ENCODE measurements around the gene WNT7B. TPM values are rescaled to one million over a fixed set of nuclear protein-coding genes. Genes with fewer than 3 reads are reported as not detected.

The WNT7B gene
- total RNA-seq, 2 experiments from 2014 or later = not detected

- CTCF ChIA-PET = no interaction called here
Observed at GRCh38 chr22:45965563-45965962, 11.4 kb downstream of the WNT7B start.

GRCh38 chr22:45964926-45965527 is 11.9 kb downstream of the WNT7B start:
- CTCF ChIA-PET = no interaction called here
- POLR2A ChIA-PET = no interaction called here

More at GRCh38 chr22:45965563-45965962, 11.4 kb downstream of the WNT7B start:
- POLR2A ChIA-PET = no interaction called here

- POLR2A ChIA-PET = no interaction called here
- CTCF ChIA-PET = no interaction called here
Observed at GRCh38 chr22:45964372-45964771, 12.6 kb downstream of the WNT7B start.

DNA sequence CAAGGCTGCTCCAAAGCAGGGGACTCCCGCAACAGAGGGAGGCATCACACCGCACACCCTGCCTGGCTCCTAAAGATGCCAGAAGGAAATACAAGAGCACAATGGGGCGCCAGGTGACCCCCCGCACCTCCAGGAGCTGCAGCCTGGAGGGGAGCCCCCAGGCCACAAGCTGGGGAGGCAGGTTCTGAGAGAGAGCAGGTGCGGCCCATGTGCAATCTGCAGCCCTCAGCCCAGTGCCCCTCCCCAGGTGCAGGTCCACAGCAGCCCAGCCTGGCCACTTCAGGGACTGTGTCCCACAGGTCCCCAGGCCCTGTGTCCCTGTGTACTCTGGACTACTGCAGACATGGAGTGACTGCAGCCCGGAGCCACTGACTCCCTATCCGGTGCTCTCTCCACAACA is 13.1 kb downstream of the WNT7B start:
- CTCF ChIA-PET = no interaction called here
- POLR2A ChIA-PET = no interaction called here

GRCh38 chr22:45962756-45963324 is 14.1 kb downstream of the WNT7B start:
- POLR2A ChIA-PET = no interaction called here
- CTCF ChIA-PET = no interaction called here

- POLR2A ChIA-PET = no interaction called here
- CTCF ChIA-PET = no interaction called here
Observed at GRCh38 chr22:45962434-45962718, 14.6 kb downstream of the WNT7B start.

GRCh38 chr22:45961679-45962433 is 15.1 kb downstream of the WNT7B start:
- POLR2A ChIA-PET = no interaction called here
- CTCF ChIA-PET = no interaction called here

- ChIA-PET CTCF (no interaction called here), POLR2A (no interaction called here)
Observed at GRCh38 chr22:45960477-45961386, 16.2 kb downstream of the WNT7B start.

DNA sequence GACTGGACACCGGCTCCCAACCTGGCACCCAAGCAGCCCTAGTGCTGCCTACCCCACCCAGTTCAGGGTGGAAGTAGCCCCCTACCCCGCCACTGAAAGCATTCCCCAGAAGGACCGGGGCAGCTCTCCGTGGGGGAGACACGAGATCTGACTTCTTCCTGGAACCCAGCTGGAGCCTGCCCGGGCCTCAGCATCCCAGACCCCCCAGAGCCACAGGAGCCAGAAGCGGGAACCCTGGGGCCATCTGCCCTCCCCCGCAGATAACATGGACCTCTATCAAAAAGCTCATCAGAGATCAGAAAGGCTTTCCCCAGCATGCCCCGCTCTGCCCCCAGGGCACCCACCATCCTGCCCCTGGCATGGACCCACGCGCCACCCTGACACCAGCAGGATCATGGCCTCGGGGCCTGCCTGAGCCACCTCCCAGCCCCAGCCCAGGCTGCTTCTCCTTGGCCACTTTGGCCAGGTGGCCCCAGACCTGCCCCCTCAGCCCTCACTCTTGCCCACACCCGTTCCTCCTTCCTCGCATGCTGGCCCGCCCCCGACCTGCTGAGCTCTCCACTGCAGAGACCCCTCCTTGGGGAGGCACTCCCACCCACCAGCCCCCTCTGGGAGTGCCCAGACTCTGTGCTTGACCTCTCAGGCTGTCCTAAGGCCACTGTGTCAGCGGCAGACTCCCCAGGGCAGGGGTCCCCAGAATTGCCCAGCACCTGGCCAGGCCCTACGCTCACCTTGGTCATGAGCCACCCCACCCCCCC is 17.1 kb downstream of the WNT7B start:
- ChIA-PET POLR2A (no interaction called here), CTCF (interaction anchor here (0.7 kb wide), 1 partner anchor 12 kb away, joined by 3 read pairs; no protein-coding TSS in a partner anchor)

GRCh38 chr22:45958971-45959370 is 18.0 kb downstream of the WNT7B start:
- ChIA-PET POLR2A (no interaction called here), CTCF (interaction anchor here (0.7 kb wide), 1 partner anchor 11 kb away, joined by 3 read pairs; no protein-coding TSS in a partner anchor)

DNA sequence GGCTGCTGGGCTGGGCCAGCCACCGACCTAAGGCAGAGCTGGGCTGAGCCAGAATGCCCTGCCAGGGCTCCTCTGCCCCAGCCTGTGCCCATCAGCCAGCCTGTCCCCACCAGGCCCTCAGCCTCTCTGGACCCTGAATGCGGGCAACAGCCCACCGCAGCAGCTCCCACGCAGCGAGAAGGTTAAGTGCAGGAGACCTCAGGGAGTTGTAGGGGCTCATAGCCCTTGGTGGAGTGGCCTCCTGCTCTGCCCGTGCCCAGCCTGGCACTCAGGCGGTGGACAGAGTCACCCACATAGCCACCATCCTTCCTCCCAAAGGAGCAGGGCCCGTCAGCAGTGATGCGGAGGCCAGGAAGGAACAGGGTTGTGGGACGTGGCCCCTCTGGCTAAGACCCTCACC is 19.1 kb downstream of the WNT7B start:
- POLR2A ChIA-PET = no interaction called here
- CTCF ChIA-PET = no interaction called here

GRCh38 chr22:45953178-45953577 is 23.8 kb downstream of the WNT7B start:
- CTCF ChIA-PET = no interaction called here
- POLR2A ChIA-PET = no interaction called here

DNA sequence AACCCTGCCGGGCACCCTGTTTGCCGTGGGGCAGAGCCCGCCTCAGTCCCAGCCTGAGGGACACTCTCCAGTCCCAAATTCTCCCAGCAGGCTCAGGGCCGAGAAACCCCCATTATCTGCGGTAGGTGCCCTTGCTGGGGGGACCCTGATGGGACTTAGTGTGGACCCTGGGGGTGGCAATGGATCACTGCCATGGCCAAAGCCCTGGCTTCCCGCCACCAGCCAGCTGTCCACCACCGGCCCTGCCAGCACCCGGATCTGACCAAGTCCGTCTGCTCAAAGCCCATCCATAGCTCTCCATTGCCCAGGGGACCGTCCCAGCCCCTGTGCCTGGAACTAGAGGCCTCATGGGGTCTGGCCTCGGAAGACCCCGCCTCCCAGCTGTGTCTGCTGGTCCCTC is 24.4 kb downstream of the WNT7B start:
- POLR2A ChIA-PET = no interaction called here
- CTCF ChIA-PET = no interaction called here

DNA sequence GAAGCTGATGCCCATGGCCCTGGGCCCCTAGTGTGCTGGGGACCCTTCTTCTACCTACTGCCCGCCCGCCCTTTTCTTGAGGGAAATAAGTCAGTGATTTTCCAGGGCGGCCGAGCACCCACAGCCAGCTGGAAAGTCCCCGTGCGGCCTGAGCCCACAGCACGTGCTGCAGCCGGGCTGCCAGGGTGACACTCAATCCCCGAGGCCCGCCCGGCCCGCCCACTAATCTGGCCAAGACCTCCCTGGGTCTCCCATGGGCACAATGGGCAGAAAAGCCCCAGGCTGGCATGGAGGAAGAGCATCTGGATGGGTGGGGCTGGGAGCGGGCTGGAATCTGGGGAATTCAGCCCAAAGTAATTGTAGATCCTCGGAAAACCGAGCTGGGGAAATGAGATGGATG is 24.8 kb downstream of the WNT7B start:
- CTCF ChIA-PET = no interaction called here

GRCh38 chr22:45949891-45950290 is 27.1 kb downstream of the WNT7B start:
- CTCF ChIA-PET = no interaction called here
- POLR2A ChIA-PET = no interaction called here

More for the DNA sequence above, 24.8 kb downstream of the WNT7B start:
- POLR2A ChIA-PET = no interaction called here

GRCh38 chr22:45949258-45949870 is 27.6 kb downstream of the WNT7B start:
- ChIA-PET POLR2A (interaction anchor here (0.6 kb wide), 1 partner anchor 13 kb away, joined by 5 read pairs; no protein-coding TSS in a partner anchor), CTCF (no interaction called here)

DNA sequence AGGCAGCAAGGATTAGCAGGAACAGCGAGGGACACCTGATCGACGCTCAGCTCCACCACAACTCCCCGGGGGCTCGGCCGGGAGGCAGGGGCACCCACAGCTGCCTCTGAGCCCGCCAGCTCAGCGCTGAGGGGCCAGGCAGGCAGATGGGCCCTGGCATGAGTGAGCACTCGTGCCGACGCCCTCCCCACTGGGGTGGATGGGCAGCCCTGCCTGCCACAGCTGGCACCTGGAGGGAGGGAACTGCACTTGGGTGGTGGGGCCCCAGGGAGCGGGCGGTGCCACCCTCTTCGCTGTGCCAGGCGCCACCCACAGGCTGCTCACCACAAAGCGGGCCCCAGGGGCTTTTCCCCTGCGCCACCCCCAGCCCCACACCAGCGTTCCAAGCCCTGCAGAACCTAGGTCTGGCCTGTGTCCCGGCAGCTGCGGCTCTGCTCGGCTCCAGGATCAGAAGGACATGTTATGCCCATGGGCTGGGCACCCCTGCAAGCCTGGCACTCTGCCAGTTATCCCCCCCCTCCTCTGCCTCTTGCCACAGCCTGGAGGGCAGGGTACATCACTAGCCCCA is 28.8 kb downstream of the WNT7B start:
- CTCF ChIA-PET = interaction anchor here (1.2 kb wide), 1 partner anchor 11 kb away, joined by 3 read pairs; no protein-coding TSS in a partner anchor
- POLR2A ChIA-PET = no interaction called here

DNA sequence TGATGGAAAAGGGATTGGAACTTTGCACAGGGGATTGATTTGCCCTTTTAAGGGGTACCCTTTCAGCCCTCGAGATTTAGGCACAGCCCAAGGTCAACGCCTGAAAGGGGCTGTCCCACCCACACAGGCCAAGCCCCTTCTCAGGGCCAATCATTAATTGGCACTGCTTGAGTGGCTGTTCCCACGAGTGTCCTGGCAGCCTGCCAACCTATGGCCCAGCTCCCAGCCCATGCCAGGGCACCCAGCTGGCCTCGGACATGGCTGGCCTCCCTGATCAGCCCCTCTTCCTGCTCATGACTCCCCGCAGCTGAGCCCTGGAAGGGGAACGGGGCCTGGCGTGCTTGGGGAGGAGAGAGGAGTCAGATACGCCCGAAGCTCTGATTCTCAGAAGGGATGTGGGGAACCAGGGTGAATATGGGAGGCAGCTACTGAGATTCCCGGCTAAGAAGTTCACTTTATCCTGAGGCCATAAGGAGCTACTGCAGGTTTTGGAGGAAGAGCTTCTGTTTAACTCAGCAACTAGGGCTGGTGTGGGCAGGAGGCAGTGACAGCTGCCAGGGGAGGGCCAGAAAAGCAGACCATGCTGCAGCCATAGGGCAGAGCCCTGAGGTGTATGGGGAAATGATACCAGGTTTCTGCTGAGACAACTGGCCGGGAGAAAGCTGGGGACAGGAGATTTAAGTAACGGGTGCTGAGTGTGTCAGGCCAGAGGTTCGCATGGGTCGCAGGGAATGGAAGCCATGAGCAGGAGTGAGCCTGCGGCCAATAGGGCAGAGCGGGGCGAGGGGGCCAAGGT is 30.0 kb downstream of the WNT7B start:
- POLR2A ChIA-PET = no interaction called here
- CTCF ChIA-PET = interaction anchor here (1.2 kb wide), 1 partner anchor 12 kb away, joined by 3 read pairs; no protein-coding TSS in a partner anchor
